ENCODE results near the gene MKRN1. TPM values are rescaled to one million over a fixed set of nuclear protein-coding genes. Genes with fewer than 3 reads are reported as not detected.
"Not testable (repeated sequence)": the region's sequence is repeated elsewhere in the genome, so short reads cannot be mapped to it uniquely, and the experiment has no call there.

MKRN1 gene, protein sequence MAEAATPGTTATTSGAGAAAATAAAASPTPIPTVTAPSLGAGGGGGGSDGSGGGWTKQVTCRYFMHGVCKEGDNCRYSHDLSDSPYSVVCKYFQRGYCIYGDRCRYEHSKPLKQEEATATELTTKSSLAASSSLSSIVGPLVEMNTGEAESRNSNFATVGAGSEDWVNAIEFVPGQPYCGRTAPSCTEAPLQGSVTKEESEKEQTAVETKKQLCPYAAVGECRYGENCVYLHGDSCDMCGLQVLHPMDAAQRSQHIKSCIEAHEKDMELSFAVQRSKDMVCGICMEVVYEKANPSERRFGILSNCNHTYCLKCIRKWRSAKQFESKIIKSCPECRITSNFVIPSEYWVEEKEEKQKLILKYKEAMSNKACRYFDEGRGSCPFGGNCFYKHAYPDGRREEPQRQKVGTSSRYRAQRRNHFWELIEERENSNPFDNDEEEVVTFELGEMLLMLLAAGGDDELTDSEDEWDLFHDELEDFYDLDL
- polyA plus RNA-seq = 124 TPM

GRCh38 chr7:140479062-140479738, at the start of gene MKRN1:
Gene MKRN1 (minus strand): TSS chr7:140479505. CDS start chr7:140479344, 161 bp downstream.
- H3K27me3 Mint-ChIP-seq = no peaks in the 10 kb centered on the region
- H3K4me3 Mint-ChIP-seq = peak within 1 kb of the TSS; percentile 97 to 100 (median 98)

DNA sequence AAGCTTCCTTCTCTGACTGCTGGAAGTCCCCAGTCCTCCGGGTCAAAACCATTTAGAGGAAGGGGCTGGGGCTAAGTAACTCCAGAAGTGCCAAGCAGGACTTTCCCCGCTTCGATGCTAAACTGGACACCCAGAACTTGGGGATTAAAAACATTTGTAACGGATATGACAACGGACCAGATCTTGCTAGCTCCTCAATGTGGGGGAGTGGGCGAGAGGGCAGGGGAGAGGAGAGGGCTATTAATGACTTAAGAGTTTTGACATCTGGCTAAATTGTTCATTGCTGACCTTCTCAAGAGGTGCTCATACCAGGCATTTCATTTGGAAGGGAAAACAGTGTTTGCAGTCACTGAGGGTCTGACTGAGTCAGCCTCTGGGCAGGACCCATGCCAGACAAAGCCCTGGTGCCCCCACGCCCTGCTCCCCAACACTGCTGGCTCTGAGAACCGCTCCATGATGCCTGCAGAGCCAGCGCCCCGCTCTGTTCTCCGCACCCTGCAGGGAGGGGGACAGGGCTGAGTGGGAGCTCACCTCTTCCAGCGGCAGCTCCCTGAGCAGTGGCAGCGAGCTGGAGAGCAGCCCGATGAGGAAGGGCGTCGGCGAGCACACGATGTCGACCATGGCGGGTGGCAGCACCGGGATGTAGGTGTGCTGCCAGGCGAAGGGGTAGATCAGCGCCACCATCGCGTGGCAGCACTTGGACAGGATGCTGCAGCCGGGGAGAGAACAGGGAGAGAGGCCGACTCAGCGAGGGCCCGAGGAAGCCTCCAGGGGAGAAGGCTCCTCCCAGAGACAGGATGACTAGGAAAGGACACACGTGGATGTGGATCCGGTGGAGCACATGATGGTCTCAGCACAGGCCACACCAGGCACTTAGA, 47.7 kb upstream of the MKRN1 start:
- no peaks in the 10 kb centered on the region for H3K36me3 Mint-ChIP-seq
- H3K27ac Mint-ChIP-seq = no peak overlapping the region
- peak overlapping the region in 1 of 4 donors; percentile 52 for H3K4me3 Mint-ChIP-seq
- H3K27me3 Mint-ChIP-seq = peaks cover 4% of the 10 kb centered on the region
- peaks cover 0 to 17% (median 3%) of the 10 kb centered on the region in 3 donors for H3K4me1 Mint-ChIP-seq
- no peaks in the 10 kb centered on the region for H3K9me3 Mint-ChIP-seq

More at GRCh38 chr7:140479062-140479738, at the start of gene MKRN1:
- H3K36me3 Mint-ChIP-seq = peaks cover 3% of the 10 kb centered on the region
- peak within 1 kb of the TSS; percentile 96 to 99 (median 98) for H3K27ac Mint-ChIP-seq
- peaks cover 13 to 23% (median 18%) of the 10 kb centered on the region in 3 donors for H3K4me1 Mint-ChIP-seq
- no peaks in the 10 kb centered on the region for H3K9me3 Mint-ChIP-seq

- Mint-ChIP-seq H3K27ac (no peak overlapping the region), H3K9me3 (no peaks in the 10 kb centered on the region), H3K4me3 (peak overlapping the region in 1 of 4 donors; percentile 58), H3K27me3 (peaks cover 3% of the 10 kb centered on the region), H3K4me1 (peaks cover 0 to 14% (median 3%) of the 10 kb centered on the region in 3 donors), H3K36me3 (no peaks in the 10 kb centered on the region)
Observed at GRCh38 chr7:140526214-140526613, 46.9 kb upstream of the MKRN1 start.

DNA sequence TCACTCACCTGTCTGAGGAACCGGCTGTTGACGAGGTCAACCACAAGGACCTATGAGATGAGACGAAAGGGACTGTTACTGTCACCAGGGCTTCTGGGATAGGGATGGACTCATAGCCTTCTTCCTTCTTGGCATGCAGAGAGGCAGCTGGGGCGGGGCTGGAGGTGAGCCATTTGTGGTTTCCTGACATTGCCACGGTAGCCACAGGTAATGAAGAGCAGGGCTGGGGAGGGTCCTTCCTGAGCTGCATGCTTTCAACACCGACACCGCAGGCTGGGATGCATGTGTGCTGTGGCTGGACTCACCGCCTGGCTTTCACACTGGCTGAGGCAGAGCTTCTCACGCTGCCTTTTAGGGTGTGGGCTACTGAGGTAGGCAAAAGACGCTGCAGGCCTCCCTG, 46.4 kb upstream of the MKRN1 start:
- H3K36me3 Mint-ChIP-seq = no peaks in the 10 kb centered on the region
- H3K9me3 Mint-ChIP-seq = no peaks in the 10 kb centered on the region
- peak overlapping the region in 1 of 4 donors; percentile 58 for H3K4me3 Mint-ChIP-seq
- H3K27ac Mint-ChIP-seq = no peak overlapping the region
- H3K4me1 Mint-ChIP-seq = peaks cover 0 to 14% (median 3%) of the 10 kb centered on the region in 3 donors
- H3K27me3 Mint-ChIP-seq = peaks cover 3% of the 10 kb centered on the region

DNA sequence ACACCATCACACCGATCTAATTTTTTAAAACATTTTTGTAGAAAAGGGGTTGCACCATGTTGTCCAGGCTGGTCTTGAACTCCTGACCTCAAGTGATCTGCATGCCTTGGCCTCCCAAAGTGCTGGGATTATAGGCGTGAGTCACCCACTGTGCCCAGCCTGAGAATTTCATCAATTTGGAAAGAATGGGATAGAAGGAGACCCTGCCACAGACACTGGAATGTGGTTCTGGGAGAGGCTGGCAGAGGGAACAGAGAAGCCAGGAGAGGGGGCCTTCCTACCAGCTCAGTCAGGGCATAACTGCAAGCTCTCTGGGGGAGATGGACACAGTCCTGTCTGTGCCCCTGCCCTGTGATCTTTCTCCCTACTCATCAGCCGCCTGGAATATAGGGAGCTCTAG, 42.1 kb upstream of the MKRN1 start:
- Mint-ChIP-seq H3K27ac (no peak overlapping the region), H3K9me3 (no peaks in the 10 kb centered on the region), H3K4me3 (peak overlapping the region in 1 of 4 donors; percentile 60), H3K36me3 (no peaks in the 10 kb centered on the region), H3K27me3 (peaks cover 5% of the 10 kb centered on the region), H3K4me1 (peaks cover 0 to 19% (median 7%) of the 10 kb centered on the region in 3 donors)

GRCh38 chr7:140519007-140519399, 39.7 kb upstream of the MKRN1 start:
- Mint-ChIP-seq H3K4me3 (no peak overlapping the region), H3K9me3 (no peaks in the 10 kb centered on the region), H3K27me3 (peaks cover 9% of the 10 kb centered on the region), H3K4me1 (peaks cover 0 to 7% (median 7%) of the 10 kb centered on the region in 3 donors), H3K27ac (no peak overlapping the region), H3K36me3 (no peaks in the 10 kb centered on the region)

DNA sequence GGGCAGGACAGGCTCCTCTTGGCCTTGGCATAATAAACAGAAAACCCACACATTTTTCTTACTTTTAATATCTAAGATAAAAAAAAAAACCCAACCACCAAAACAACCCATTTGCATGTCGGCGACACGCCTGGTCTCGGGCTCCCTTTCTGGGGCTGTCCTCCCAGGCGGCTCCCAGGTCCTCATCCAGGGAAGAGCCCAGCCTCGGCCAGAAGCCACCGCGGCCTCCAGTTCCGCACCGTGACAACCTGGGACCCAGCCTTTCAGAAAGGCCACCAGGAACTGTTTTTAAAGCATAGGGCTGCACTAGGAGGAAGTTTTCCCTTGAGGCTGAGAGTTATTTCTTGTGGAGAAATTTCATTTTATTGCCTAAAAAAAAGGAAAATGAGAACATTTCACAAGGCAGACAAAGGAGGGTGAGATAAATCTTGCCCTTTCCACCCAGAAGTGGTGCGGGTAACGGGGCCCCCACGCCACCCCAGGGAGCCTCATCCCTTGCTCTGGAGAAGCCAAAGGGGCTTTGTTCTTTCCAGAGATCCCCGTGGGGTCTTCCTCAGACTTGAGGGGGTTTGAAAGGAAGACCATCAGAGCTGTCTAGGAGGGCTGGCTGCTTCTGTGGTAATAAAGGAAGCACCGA, 39.2 kb upstream of the MKRN1 start:
- peak overlapping the region in 2 of 4 donors; percentile 6 to 89 for H3K4me3 Mint-ChIP-seq
- H3K27me3 Mint-ChIP-seq = peaks cover 9% of the 10 kb centered on the region
- H3K36me3 Mint-ChIP-seq = no peaks in the 10 kb centered on the region
- H3K4me1 Mint-ChIP-seq = peaks cover 0 to 5% (median 4%) of the 10 kb centered on the region in 3 donors
- no peaks in the 10 kb centered on the region for H3K9me3 Mint-ChIP-seq
- H3K27ac Mint-ChIP-seq = no peak overlapping the region

GRCh38 chr7:140517546-140518369, 38.5 kb upstream of the MKRN1 start:
- Mint-ChIP-seq H3K27me3 (peaks cover 9% of the 10 kb centered on the region), H3K9me3 (no peaks in the 10 kb centered on the region), H3K27ac (peak overlapping the region in 1 of 3 donors; percentile 31)

DNA sequence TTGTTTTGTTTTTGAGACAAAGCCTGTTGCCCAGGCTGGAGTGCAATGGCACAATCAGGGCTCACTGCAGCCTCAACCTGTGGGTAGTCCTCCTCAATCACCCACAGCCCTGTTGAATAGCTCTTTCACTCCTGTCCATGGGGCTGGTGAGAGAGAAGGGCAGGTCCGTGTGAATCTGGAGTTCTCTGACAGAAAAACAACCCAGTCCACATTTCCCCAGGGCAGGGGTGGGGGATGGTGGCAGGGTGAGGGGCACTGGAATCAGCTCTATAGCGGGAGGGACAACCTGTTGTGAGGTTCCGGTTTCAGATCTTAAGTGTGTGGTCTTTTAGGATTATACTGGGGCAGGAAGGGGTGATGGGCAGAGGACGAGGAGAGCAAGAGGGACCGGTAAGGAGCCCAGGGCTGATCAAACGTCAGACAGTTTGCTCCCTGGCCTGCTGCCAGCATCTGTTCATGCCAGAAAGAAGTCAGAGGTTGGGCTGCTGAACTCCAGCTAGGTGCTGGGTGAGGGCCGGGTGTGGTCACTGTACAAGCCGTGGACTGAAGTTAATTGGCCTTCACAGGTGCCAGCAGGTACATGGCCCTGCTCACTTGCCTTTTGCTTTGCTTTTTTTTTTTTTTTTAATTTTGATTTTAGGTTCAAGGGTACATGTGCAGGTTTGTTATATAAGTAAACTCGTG, 33.2 kb upstream of the MKRN1 start:
- Mint-ChIP-seq H3K36me3 (peaks cover 3% of the 10 kb centered on the region), H3K27me3 (peaks cover 4% of the 10 kb centered on the region), H3K9me3 (no peaks in the 10 kb centered on the region), H3K4me1 (no peaks in the 10 kb centered on the region), H3K27ac (no peak overlapping the region), H3K4me3 (no peak overlapping the region)

More at GRCh38 chr7:140517546-140518369, 38.5 kb upstream of the MKRN1 start:
- Mint-ChIP-seq H3K4me1 (peaks cover 0 to 5% (median 4%) of the 10 kb centered on the region in 3 donors), H3K36me3 (no peaks in the 10 kb centered on the region), H3K4me3 (peak overlapping the region in 3 of 4 donors; percentile 6 to 89 (median 42))

DNA sequence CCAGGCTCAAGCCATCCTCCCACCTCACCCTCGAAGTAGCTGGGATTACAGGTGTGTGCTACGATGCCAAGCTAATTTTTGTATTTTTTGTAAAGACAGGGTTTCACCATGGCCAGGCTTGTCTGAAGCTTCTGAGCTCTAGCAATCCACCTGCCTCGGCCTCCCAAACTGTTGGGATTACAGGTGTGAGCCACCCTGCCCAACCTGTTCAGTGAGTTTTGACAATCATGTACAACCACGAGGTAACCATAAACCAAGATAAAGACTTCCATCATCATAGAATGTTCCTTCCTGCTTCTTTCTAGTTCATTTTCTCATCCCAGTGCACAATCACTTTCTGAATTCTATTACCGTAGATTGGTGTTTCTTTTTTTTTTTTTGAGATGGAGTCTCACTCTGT, 30.5 kb upstream of the MKRN1 start:
- H3K4me1 Mint-ChIP-seq = no peaks in the 10 kb centered on the region
- no peaks in the 10 kb centered on the region for H3K9me3 Mint-ChIP-seq
- no peak overlapping the region for H3K4me3 Mint-ChIP-seq
- no peak overlapping the region for H3K27ac Mint-ChIP-seq
- peaks cover 3% of the 10 kb centered on the region for H3K36me3 Mint-ChIP-seq
- peaks cover 4% of the 10 kb centered on the region for H3K27me3 Mint-ChIP-seq

GRCh38 chr7:140507556-140507955, 28.3 kb upstream of the MKRN1 start:
- not testable (repeated sequence) for H3K4me1 Mint-ChIP-seq, H3K36me3 Mint-ChIP-seq, H3K27me3 Mint-ChIP-seq, H3K9me3 Mint-ChIP-seq, H3K27ac Mint-ChIP-seq, H3K4me3 Mint-ChIP-seq

DNA sequence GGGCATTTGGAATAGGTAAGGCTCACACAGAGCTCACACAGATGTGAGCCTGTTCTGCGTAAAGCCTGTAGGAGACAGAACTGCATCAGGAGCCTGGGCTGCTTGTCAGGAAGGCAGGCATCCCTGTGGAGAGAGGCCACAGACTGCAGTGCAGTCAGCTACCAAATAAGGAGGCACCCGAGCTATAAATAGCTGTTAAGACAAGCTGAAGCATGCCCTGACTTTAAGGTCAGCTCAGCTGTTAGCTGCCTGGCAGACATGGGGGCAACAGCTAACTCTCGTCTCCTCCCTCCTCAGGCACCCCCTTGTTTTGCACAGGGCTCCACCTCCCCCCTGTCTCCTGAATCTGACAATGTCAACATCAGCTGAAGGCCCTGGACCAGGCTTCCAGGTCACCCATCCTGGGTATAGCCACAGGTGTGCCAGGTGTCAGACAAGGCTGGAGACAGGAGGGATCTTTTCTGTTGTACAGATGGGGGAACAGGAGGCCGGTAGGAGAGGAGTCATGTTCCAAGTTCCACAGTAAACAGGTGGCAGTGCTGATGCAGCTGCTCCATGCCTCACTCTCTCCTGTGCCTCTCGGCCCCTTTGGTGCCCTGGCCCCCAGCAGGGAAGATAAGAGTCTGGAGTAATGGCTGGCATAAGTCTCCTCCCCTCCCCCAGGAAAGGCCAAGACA, 27.6 kb upstream of the MKRN1 start:
- peaks cover 4% of the 10 kb centered on the region for H3K36me3 Mint-ChIP-seq
- peaks cover 0 to 2% (median 0%) of the 10 kb centered on the region in 3 donors for H3K4me1 Mint-ChIP-seq
- no peak overlapping the region for H3K4me3 Mint-ChIP-seq
- H3K27me3 Mint-ChIP-seq = peaks cover 5% of the 10 kb centered on the region
- no peaks in the 10 kb centered on the region for H3K9me3 Mint-ChIP-seq
- H3K27ac Mint-ChIP-seq = no peak overlapping the region

DNA sequence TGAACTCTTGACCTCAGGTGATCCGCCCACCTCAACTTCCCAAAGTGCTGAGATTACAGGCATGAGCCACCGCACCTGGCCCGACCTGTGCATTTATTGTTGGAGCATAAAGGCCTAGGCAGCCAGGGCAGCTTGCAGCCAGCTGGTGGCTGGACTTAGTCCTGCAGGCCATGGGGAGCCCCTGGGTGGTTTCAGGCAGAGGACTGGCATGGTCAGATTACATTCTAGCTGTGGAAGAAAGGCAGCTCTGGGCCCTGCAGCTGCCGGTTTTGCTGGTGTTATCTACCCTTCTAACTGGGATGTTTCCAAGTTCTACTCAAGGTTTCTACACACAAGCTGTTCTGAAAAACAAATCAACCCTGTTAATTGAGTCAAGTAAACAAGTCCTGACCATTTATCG, 22.7 kb upstream of the MKRN1 start:
- peaks cover 1% of the 10 kb centered on the region for H3K36me3 Mint-ChIP-seq
- no peak overlapping the region for H3K4me3 Mint-ChIP-seq
- no peak overlapping the region for H3K27ac Mint-ChIP-seq
- H3K27me3 Mint-ChIP-seq = peaks cover 5% of the 10 kb centered on the region
- H3K4me1 Mint-ChIP-seq = peaks cover 0 to 2% (median 0%) of the 10 kb centered on the region in 3 donors
- no peaks in the 10 kb centered on the region for H3K9me3 Mint-ChIP-seq

Data from IgD-negative memory B cell (primary cell).